Stimulated activated CD8-positive, alpha-beta memory T cell treated with anti-CD3 and anti-CD28 coated beads, Interleukin-7, amount 100 ng/mL, for 1 hour (primary cell): ENCODE data around the gene INSC.
"Not testable (repeated sequence)": the region's sequence is repeated elsewhere in the genome, so short reads cannot be mapped to it uniquely, and the experiment has no call there.

Source experiments
- DNase-seq, 2 donors: peaks; one replicate each; pipeline ENCODE4 v3.0.0-alpha.2; 2020; ENCODE audit warnings: low read depth in 2 of 2

The INSC gene, protein sequence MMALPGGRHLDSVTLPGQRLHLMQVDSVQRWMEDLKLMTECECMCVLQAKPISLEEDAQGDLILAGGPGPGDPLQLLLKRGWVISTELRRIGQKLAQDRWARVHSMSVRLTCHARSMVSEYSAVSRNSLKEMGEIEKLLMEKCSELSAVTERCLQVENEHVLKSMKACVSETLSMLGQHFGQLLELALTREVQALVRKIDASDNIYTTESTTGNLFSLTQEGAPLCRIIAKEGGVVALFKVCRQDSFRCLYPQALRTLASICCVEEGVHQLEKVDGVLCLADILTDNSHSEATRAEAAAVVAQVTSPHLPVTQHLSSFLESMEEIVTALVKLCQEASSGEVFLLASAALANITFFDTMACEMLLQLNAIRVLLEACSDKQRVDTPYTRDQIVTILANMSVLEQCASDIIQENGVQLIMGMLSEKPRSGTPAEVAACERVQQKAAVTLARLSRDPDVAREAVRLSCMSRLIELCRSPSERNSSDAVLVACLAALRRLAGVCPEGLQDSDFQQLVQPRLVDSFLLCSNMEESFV

DNA sequence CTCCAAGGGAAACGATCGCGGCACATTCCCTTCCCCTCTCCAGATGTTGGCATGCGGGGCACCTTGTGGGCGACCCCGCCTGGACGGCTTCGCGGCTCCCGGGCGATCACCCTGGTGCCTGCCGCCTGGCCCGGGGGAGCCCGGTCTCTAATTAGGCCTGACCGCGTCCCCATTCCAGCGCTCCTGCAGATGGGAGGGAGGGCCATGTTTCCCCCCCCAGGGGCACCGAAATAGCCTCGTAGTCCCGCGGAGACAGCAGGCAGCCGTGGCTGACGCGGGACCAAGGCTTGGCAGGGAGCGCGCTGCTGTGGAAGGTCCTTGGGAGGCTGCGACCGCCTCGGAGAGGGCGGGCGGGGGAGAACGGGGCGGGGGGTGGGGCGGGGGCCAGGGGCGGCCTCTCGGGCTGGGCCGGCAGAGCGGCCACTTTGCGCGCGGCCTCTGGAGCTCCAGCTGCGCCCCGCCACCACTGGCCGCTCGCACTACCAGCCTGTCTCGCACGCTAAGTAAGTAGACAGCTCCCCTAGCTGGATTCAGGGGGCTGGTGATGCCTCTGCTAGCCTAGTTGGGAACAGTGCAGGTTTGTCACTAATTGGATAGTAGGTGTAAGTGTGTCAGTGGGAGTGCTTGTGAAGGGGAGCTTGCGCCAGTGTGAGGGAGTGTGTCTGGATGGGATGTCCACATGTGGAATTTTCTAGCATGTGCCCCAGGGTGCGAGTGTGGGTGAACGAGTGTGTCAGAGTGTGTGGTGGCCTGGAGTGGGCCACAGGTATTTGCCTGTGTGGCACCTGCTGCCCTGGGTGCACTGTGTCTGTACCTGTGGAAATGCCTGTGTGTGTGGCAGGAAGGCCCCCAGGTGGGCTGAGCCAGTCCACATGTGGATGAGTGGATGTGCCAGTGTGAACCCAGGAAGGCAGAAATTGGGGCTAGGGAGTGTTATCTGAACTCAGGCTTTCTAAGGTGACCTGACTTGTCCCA lies at the start of gene INSC:
TSS of gene INSC (plus strand) at position 423 of the 975 bp plus-strand sequence. CDS start 34,252 bp downstream, outside the sequence.
- no peak for DNase-seq

DNA sequence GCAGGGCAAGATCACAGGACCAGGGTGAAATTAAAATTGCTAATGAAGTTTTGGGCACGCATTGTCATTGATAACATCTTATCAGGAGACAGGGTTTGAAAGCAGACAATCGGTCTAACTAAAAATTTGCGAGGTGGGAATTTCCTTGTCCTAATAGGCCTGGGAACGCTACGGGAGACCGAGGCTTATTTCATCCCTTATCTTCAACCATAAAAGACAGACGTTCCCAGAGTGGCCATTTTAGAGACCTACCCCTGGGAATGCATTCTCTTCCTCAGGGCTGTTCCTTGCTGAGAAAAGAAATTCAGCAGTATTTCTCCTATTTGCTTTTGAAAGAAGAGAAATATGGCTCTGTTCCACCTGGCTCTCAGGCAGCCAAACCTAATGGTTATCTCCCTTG lies 45.0 kb upstream of the INSC start:
- DNase-seq: not testable (repeated sequence)

DNA sequence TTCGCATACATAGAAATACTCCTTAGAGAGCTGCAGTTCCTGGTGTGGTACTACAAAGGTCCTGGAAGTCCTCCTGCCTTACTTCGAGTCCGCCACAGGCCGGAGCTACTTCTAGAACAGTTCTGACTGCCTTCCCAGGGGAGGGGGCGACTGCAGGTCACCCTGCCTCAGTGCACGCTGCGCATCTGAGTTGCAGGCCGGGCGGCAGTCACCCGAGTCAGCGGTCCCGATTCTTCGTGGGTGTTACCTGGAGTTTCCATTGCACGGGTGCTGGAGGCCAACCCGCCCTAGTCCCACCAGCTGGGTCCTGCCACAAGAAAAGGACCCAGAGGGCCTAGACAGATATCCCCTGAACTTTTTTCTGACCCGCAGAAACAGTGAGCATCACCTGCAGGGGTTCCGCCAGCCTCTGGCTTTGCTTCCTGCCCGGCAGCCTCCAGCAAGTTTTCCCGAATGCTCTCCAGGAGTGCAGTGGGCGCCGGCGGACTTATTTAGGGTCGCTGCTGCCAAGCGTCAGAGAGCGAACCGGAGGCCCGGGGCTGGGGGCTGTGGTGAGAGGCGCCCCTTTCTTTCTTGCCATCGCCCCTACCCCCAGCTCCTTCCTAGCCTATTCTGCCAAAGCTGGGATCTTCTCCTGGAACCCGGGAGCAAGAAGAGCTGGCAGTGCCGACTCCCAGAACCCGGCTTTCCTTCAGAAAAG lies 43.0 kb upstream of the INSC start:
- no peak for DNase-seq

DNA sequence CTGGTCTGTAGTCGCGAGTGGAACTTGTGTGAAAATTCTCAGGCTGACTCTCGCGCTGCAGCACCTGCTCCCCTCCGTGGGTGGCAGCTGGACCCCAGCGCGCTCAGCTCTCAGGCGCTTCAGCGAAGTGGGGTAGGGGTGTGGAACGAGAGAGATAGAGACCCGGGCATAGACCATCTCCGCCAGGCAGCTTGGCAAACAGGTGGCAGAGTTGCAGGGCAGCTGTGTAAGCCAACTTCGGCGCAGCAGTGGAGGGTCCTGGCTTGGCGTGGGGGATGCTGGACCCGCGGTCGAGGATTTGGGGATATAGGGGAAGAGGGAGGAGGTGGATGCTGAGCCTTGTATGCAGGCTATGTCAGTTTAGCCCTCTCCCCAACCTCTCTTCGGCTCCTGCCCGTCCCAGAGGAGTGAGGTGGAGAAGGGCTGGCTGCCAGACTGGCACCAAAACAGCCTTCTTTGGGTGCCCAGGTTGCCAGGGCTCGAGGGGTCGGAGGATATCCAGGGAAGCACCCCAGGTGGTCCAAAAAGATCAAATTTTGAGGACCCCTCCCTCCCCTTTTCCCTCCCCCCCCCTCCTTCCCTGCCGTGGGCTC lies 42.1 kb upstream of the INSC start:
- DNase-seq: no peak

DNA sequence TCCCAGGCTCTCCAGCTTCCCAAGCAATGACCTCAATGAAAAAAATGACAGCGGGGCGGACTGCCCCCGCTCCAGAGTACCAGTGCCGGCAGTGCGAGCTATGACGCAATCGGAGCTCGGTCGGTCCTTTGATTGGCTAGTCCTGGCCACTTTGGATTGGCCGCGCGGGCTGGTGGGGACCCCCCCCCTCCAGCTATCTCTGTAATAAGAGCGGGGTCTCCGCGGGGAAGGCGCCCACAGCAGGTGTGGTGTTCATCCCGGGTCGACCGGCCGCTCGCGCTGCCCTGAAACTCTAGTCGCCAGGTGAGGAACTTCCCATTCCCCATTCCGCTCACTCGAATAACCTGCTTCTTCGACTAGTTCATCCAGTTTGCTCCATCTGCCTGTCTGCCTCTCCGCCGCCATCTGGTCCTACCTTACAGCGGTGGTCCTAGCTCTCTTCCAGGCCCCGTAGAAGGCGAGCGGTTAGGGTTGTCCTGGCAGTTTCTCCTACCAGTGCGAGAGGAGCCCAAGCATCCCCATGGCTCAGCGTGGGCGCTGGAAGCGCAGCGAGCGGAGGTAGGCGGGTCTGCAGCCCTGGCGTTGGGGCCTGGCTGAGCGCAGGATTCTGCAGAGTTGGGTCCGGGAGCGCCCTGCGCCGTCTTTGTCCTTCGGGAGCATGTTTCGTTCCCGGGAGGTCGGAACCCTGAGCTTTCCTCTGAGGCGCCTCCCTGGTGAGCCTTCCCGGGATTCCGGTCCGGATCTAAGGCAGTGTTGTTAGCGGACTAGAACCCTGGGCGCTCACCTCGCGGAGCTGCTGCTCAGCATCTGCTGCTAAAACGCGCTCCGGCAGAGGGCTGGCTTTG lies 41.1 kb upstream of the INSC start, which contains the start of gene CALCB:
TSS of gene CALCB (plus strand) at position 233 of the 845 bp plus-strand sequence. CDS start 1,126 bp downstream, outside the sequence.
- DNase-seq: no peak

DNA sequence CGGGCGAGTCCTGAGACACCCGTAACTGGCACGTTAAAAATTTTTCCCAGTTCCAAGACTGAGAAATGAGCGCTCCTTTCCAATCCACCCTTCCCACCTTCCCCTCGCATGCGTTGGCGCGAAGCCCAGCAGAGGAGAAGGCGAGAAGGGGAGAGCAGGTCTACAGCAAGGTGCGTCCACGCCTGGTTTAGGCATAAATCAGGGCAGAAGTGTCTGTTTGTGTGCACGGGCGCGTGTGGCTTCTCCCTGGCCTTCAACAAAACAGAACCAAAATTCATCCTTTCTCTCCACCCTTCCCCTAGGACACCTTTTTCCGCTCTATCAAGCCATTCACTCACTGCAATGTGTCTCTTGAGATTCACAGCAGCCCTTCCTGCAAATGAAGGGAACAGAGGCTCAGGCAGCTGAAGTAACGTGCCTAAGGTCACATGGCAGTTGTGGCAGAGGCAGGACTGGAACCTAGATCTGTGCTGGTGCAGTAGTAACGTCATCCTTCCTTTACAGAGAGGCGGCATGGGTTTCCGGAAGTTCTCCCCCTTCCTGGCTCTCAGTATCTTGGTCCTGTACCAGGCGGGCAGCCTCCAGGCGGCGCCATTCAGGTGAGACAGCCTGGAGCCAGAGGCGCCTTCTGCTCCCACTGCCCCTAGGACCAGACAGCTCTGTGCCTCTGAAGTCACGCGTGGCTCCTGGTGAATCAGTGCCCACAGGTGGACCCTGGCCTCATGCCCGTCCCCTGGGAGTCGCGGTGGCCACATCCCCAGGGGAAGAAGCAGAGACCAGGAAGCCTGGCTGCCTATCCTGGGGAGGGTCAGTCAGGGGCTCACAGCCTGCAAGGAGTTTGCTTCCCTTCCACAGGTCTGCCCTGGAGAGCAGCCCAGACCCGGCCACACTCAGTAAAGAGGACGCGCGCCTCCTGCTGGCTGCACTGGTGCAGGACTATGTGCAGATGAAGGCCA lies 40.2 kb upstream of the INSC start:
- peak; percentile 58 to 70 for DNase-seq

DNA sequence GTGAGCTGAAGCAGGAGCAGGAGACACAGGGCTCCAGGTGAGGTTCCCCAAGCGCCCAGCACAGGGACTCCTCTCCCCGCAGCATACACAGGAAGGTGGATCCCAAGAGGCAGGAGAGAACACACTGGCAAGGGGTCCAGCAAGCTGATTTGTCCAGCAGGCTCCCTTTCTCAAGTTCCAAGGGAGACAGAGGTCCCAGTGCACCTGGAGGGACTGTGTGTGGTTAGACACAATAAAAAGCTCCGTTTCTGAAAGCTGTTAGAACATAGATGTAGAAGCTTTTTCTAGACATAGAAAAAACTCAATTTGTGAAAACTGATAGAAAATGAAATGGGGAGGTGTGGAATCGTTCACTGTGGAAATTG lies 39.6 kb upstream of the INSC start:
- DNase-seq: no peak

DNA sequence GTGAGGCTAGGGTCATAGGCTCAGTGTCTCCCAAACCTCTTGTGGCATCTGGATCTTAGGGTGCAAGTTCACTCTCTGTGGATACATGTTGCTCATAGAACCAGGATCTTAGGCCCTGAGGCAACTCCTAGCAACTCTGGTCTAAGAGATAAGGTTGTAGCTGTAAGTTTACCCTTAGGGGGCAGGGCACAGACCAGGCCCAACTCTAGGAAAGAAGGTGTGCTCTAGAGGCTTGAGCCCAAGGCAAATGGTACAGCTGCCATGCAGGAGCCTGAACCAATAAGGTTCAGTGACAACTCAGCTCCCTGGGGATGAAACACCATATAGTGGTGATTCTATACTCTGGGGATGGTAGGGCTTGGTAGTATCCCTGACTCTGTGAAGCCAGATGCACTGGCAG lies 23.5 kb upstream of the INSC start:
- DNase-seq: no peak

DNA sequence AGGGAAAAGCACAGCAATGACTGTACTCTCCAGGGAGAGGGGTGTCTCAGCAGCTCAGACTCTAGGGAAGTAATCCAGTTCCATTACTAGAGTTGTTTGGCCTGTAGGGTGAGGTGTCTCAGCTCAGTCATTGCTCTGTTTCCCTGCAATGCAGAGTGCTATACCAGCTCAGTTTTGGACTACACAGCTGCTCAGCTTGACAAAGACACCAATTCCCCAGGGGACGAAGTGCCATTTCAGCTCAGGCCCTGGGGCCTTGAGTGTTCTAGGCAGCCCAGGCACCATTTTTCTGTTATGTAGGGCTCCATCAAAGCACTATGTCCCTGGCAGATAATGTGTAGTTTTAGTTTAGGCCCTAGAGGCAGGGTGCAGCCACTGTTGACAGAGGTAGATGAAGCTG lies 23.1 kb upstream of the INSC start:
- no peak for DNase-seq

DNA sequence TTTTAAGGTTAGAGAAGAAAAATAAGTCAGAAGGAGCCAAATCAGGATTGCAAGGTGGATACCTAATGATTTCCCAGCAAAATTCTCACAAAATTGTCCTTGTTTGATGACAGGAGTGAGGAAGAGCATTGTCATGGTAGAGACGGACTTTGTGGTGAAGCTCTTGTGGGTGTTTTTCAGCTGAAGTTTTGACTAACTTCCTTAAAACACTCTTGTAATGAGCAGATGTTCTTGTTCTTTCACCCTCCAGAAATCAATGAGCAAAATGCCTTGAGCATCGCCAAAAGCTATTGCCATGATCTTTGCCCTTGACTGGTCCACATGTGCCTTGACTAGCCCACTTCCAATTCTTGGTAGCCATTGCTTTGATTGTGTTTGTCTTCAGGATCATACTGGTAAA lies 21.3 kb upstream of the INSC start:
- DNase-seq: no peak

DNA sequence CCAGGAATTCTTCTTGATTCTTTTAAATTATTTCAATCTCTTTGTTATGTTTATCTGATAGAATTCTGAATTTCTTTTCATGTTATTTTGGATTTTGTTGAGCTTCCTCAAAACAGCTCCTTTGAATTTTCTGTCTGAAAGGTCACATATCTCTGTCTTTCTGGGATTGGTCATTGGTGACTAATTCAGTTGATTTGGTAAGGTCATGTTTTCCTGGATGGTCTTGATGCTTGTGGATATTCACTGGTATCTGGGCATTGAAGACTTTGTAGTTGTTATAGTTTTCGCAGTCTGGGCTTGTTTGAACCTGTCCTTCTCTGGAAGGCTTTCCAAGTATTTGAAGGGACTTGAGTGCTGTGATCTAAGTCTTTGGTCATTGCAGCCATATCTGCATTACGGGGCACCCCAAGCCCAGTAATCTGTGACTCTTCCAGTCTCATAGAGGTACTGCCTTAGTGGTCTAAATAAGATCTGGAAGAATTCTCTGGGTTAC lies 18.9 kb upstream of the INSC start:
- DNase-seq: no peak

DNA sequence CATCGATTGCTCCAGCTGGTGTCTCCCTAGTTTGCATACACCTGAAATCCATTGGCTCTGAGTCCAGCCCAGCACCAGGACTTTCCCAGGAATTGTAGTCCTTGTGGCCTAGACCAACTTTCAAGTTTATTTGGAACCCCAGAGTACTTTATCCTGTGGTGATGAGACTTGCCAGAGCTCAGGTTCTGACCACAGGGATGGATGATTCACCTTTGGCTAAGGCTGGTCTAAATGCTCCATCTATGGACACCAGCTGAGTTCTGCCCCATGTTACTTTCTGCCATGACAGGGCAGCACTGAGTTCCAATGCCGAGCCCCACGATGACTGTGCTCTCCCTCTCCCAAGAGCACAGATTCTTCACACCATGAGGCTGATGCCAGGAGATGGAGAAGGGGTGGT lies 17.3 kb upstream of the INSC start:
- DNase-seq: no peak

DNA sequence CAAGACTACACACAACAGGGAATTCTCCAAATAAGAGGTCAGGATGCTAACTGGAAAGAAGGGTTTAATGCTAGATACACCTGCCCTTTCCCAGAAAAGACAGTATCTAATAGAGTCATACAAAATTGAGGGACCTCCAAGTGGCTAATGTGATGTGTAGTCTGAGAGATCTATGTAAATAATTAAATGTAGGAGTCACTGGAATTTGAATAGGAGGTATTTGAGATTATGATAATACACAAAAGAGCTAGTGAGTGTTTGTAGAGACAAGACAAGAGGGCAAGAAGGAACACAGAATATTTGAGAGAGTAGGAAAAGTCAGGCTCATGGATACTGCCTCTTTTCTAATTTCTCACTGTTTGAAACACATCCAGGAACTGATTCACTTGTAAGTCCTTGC lies 15.5 kb upstream of the INSC start:
- DNase-seq: no peak

DNA sequence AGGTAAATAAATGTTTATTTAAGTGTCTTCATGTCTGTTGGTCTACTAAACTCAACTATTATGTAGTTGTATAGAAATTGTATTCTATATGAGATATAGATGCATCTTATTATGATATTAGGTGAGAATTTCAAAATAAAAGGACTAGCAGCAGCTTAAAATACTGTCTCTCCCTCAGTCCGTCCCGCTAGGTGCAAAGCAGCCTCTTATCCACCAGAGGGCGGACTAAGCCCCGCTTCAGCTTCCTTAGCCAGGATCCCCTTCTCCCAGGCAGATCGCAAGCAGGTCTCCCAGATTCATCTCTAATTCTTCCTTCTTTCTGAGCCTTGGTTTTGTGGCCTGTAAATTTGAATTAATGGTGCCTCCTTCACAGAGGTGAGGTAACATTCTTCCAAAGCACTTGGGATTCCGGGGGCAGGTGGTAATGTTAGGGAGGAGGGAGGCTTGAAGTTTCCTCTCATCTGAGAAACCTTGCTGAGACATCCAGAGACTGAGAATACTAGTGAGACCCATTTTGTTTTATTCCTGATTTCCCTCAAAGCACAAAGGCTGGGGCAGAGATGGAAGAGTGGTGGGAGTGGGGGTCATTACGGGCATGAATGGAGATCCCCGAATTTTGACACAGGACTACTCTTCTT lies 13.5 kb upstream of the INSC start:
- peak; percentile 2 to 18 for DNase-seq

DNA sequence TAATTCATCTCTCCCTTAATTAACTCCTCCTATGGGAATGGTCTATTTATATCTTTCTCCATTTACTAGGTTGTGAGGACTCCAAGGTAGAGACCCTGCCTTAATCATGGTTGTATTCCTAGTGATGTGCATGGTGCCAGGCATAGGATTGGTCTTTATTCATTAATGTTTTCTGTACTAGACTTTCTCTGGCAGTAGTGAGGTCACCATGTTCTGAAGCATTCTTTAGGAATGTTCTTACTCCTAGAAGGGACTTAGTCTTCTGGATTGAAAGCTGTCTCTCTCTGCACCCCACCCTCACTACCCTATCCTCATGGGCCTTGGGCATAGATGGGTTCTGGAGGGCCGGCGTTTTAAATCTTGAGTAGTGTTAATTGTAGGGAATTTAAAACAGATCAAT lies 10.6 kb upstream of the INSC start:
- no peak for DNase-seq

DNA sequence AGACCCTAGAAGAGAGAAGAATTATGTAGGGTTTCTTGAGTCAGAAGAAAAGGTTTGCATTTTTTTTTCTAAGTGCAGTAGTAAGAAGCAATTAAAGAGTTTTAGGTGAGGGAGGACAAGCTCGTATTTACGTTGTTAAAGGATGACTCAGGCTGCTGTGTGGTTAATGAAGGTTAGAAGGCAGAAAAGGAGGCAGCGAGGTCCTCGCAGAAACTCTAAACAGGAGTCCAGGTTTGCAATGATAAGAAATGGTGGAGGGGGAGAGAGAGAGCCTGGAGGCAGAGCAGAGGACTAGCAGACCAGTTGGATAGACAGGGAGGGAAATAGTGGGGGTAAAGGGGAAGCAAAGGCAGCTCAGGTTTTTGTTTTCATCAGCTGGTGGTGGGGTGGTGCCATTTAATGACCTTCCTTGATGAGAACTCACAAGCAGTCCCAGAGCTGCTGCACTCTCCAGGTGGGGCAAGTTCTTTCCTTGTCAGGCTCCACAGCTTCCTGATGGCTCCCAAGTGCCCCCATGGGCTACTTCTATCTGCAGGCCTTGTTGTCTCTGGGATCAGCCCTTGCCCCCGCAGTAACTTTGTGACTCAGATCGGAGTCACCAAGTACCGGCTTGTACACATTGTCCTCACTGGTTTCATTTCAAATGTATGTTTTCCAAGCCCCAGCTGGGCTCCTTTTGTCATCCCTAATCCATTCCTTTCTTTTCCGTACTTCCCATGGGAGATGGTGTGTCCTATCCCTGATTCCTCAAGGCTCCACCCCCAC lies 8.3 kb upstream of the INSC start:
- no peak for DNase-seq

DNA sequence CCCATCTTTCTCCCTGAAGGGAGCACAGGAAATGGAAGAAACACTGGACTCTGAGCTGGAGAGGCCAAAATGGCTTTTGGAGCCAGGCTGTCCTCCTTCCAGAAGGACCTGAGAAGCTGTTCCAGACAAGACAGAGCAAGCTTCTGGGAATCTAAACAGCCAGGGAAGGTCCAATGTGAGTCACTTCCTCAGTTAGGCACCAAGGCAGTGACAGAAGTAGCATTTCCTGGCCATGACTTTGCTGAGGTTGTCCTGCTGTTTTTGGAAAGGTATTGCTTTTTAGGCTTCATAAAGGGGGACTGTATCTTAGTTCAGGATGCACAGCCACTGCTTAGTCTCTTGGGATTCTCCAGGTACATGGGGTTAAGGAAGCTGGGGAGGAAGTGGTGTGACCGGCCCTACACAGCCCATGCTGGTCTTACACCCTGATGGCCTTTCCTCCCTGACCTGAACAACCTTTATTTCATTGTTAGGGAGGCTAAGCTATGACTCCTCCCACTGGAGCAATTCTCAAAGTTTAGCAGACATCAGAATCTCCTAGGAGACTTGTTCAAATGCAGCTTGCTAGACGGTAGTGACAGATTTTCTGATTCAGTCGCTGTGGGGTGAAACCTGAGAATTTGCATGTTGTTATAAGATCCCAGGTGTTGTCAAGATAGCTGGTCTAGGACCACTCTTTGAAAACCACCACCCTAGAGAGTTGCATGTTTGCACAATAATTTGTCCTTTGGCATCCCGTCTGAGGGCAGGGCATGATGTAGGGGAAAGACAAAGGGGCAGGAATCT lies 6.8 kb upstream of the INSC start:
- DNase-seq: no peak
